T-helper 17 cell (primary cell): Measurements from ENCODE around the gene OR4C15. TPM values are rescaled to one million over a fixed set of nuclear protein-coding genes. Genes with fewer than 3 reads are reported as not detected.

Source experiments
- ATAC-seq: fragments of 150-1000 bp; cut with Tn5 transposase; 2 replicates; pipeline ENCODE4 v1.10.0; 2021; ENCODE audit warnings: mild to moderate bottlenecking, moderate library complexity
- DNase-seq, 3 donors: peaks; one replicate each; pipeline versions ENCODE4 v3.0.0 to v3.0.0-alpha.2; 2020 to 2021
- H3K9me3 ChIP-seq: one replicate; pipeline ENCODE4 v1.7.0; 2013; ENCODE audit warnings: low read length, mild to moderate bottlenecking; ENCODE audit not compliant: control insufficient read depth, poor library complexity, severe bottlenecking
- H3K27ac Mint-ChIP-seq: one replicate; pipeline ENCODE4 v1.8.0; 2022; ENCODE audit warnings: mild to moderate bottlenecking, moderate library complexity, mixed read lengths
- H3K27me3 Mint-ChIP-seq: one replicate; pipeline ENCODE4 v1.8.0; 2022; ENCODE audit warnings: mixed read lengths
- H3K36me3 Mint-ChIP-seq: one replicate; pipeline ENCODE4 v1.8.0; 2022; ENCODE audit warnings: low read depth, mixed read lengths
- H3K4me1 Mint-ChIP-seq: one replicate; pipeline ENCODE4 v1.8.0; 2022; ENCODE audit warnings: mild to moderate bottlenecking, mixed read lengths
- H3K4me3 Mint-ChIP-seq: one replicate; pipeline ENCODE4 v1.8.0; 2022; ENCODE audit warnings: mild to moderate bottlenecking, moderate library complexity, mixed read lengths
- total RNA-seq, 4 donors: library from RNA in 2 of 4; stranded (reverse) in 2 of 4; gene quantifications; one replicate each; pipeline ENCODE4 v1.2.3 and lab custom pipeline; 2022 to 2026

The OR4C15 gene
- not detected for total RNA-seq
- 0 reads per million in 2 donors for total RNA-seq (lab: John Stamatoyannopoulos, UW)

DNA sequence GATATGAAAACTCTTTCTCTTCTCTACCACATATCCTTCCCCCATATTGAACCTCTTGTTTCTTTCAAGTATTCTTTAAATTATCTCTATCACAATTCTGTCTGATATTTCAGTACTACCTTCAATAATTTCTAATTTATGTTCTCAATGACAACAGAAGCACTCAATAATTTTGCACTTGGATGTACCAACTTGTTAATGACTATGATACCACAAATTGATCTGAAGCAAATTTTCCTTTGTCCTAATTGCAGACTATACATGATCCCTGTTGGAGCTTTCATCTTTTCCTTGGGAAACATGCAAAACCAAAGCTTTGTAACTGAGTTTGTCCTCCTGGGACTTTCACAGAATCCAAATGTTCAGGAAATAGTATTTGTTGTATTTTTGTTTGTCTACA is at the start of gene OR4C15:
Gene OR4C15 (plus strand): TSS at position 301 of the 400 bp plus-strand sequence. CDS start 0 bp downstream, at position 301.
- no peak for ATAC-seq
- H3K9me3 ChIP-seq, result no peaks in the 10 kb centered on the region

DNA sequence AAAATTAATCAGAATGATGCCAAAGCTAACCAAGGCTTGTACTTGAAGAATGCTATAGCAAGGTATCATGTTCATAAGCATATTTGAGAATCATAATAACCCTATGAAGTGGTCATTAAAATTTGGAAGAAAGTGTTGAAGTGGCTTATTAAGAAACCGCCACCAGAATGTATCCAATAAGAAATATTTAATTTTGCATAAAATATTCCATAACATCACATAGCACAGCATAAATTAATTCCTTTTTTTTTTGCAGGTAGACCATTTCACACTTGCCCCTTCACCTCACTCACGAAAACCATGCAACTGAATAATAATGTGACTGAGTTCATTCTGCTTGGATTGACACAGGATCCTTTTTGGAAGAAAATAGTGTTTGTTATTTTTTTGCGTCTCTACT is 17.6 kb downstream of the OR4C15 start, which contains the start of gene OR4C16:
Gene OR4C16 (plus strand): TSS at position 301 of the 400 bp plus-strand sequence. CDS start 0 bp downstream, at position 301.
- Mint-ChIP-seq H3K36me3 (no peaks in the 10 kb centered on the region), H3K4me1 (no peaks in the 10 kb centered on the region), H3K27me3 (no peaks in the 10 kb centered on the region), H3K4me3 (no peak within 1 kb of the TSS), H3K27ac (no peak within 1 kb of the TSS)
- no peaks in the 10 kb centered on the region for H3K9me3 ChIP-seq
- ATAC-seq (no peak), DNase-seq (no peak)

More for the DNA sequence above, at the start of gene OR4C15:
- H3K4me1 Mint-ChIP-seq, result no peaks in the 10 kb centered on the region
- no peak within 1 kb of the TSS for H3K27ac Mint-ChIP-seq
- H3K36me3 Mint-ChIP-seq, result no peaks in the 10 kb centered on the region
- no peak for DNase-seq
- H3K4me3 Mint-ChIP-seq, result no peak within 1 kb of the TSS
- H3K27me3 Mint-ChIP-seq, result no peaks in the 10 kb centered on the region

DNA sequence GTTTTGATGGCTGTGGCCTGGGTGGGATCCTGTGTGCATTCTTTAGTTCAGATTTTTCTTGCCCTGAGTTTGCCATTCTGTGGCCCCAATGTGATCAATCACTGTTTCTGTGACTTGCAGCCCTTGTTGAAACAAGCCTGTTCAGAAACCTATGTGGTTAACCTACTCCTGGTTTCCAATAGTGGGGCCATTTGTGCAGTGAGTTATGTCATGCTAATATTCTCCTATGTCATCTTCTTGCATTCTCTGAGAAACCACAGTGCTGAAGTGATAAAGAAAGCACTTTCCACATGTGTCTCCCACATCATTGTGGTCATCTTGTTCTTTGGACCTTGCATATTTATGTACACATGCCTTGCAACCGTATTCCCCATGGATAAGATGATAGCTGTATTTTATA is 18.3 kb downstream of the OR4C15 start:
- Mint-ChIP-seq H3K36me3 (no peaks in the 10 kb centered on the region), H3K4me3 (no peak overlapping the region), H3K27me3 (no peaks in the 10 kb centered on the region), H3K4me1 (no peaks in the 10 kb centered on the region), H3K27ac (no peak overlapping the region)
- DNase-seq (no peak), ATAC-seq (no peak)
- H3K9me3 ChIP-seq, result no peaks in the 10 kb centered on the region

Other genes starting within 250 kb of the OR4C15 start
- gene OR4A16, start 211.3 kb upstream of the OR4C15 start, total RNA-seq, result not detected
- not detected for gene OR4A15, start 186.5 kb upstream of the OR4C15 start, total RNA-seq
- not detected for gene OR4C16, start 17.7 kb downstream of the OR4C15 start, total RNA-seq
- not detected for gene OR4C11, start 53.2 kb downstream of the OR4C15 start, total RNA-seq
- not detected for gene OR4P4, start 80.6 kb downstream of the OR4C15 start, total RNA-seq
- gene OR4S2, start 93.9 kb downstream of the OR4C15 start, total RNA-seq, result not detected
- not detected for gene OR4C6, start 107.7 kb downstream of the OR4C15 start, total RNA-seq
- gene OR5D13, start 219.0 kb downstream of the OR4C15 start, total RNA-seq, result not detected
- gene OR5D14, start 241.1 kb downstream of the OR4C15 start, total RNA-seq, result not detected